Endothelial cell of umbilical vein (primary cell): ENCODE measurements around the gene COPE.
A peak's percentile ranks its signal among the peaks of the same experiment; 100 is the strongest.

ENCODE experiments used
- GATA2 ChIP-seq: IDR thresholded peaks from 2 replicates; pipeline ENCODE4 v1.7.0; 2011; ENCODE audit warnings: low read depth, mild to moderate bottlenecking, moderate library complexity, mixed read lengths, low read length; ENCODE audit not compliant: insufficient read length, insufficient read depth
- MYC ChIP-seq: IDR thresholded peaks from one replicate; pipeline ENCODE4 v1.6.1; 2011; ENCODE audit warnings: mild to moderate bottlenecking, low read depth, low read length
- POLR2A ChIP-seq: IDR thresholded peaks from 2 replicates; pipeline ENCODE4 v1.6.1; 2012; ENCODE audit warnings: low read depth, mild to moderate bottlenecking, control low read depth, low read length
- POLR2AphosphoS5 ChIP-seq: IDR thresholded peaks from 2 replicates; pipeline ENCODE4 v1.6.1; 2012; ENCODE audit warnings: low read depth, mild to moderate bottlenecking, control low read depth, low read length, moderate library complexity; ENCODE audit not compliant: insufficient read depth
- TF ChIP-seq, protein P1 (sequence below), 2 donors: IDR thresholded peaks; 1 replicate in 1 of 2; 2 replicates in 1 of 2; pipeline ENCODE4 v1.5.1; 2011; ENCODE audit warnings: low read length in 2 of 2, mild to moderate bottlenecking in 2 of 2, moderate library complexity in 2 of 2, control low read depth in 1 of 2, inconsistent platforms in 1 of 2, low read depth in 1 of 2; ENCODE audit not compliant: insufficient read depth in 1 of 2; ENCODE audit errors: extremely low read depth in 1 of 2
- TF ChIP-seq, protein P2 (sequence below): IDR thresholded peaks from 2 replicates; pipeline ENCODE4 v1.6.1; 2011; ENCODE audit not compliant: insufficient read depth, insufficient read length

DNA sequence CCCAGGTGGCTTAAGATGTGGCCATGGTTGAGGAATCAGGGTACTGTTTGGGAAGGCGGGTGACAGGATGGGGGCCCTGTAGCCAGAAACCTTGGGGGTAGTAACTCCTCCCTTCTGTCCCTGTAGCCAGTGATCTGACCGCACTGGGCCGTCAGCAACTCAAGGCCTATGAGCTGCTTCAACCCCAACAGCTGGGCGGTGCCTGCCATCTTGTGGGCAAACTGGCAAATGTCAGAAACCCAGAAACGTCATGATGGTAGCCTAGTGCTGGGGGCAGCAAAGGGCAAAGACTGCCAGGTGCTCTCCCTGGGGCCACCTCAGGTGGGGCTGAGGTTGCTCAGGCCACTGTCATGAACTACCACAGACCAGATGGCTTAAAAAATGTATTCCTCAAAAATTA is 3.5 kb downstream of the COPE start:
- TF ChIP-seq, protein P1, sequence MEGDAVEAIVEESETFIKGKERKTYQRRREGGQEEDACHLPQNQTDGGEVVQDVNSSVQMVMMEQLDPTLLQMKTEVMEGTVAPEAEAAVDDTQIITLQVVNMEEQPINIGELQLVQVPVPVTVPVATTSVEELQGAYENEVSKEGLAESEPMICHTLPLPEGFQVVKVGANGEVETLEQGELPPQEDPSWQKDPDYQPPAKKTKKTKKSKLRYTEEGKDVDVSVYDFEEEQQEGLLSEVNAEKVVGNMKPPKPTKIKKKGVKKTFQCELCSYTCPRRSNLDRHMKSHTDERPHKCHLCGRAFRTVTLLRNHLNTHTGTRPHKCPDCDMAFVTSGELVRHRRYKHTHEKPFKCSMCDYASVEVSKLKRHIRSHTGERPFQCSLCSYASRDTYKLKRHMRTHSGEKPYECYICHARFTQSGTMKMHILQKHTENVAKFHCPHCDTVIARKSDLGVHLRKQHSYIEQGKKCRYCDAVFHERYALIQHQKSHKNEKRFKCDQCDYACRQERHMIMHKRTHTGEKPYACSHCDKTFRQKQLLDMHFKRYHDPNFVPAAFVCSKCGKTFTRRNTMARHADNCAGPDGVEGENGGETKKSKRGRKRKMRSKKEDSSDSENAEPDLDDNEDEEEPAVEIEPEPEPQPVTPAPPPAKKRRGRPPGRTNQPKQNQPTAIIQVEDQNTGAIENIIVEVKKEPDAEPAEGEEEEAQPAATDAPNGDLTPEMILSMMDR (IDR thresholded peaks at IDR 0.05; ENCODE audit: extremely low read depth in 1 of 2, insufficient read depth in 1 of 2, low read depth in 1 of 2, low read length in 2 of 2): peak; percentile 42 to 60
- TF ChIP-seq POLR2A (no peak), POLR2AphosphoS5 (no peak), GATA2 (no peak), MYC (no peak)
- TF ChIP-seq, protein P2, sequence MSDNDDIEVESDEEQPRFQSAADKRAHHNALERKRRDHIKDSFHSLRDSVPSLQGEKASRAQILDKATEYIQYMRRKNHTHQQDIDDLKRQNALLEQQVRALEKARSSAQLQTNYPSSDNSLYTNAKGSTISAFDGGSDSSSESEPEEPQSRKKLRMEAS: no peak
